Measurements from ENCODE around the gene GDAP2.
"Not testable (repeated sequence)": the region's sequence is repeated elsewhere in the genome, so short reads cannot be mapped to it uniquely, and the experiment has no call there.

The GDAP2 gene

GRCh38 chr1:117929343-117930172, at the start of gene GDAP2, which contains the start of gene WDR3:
Gene GDAP2, minus strand, starts transcription at chr1:117929621. Its CDS starts 9,264 bp downstream, at chr1:117920357.
Gene WDR3, plus strand, starts transcription at chr1:117929739. Its CDS starts 3,581 bp downstream, at chr1:117933320.
- in situ Hi-C loops (cut with MboI; ENCODE audit: low sequenced_read_pairs), result no loop called here

- in situ Hi-C loops (cut with MboI; ENCODE audit: low sequenced_read_pairs), result no loop called here
These were observed 47.0 kb upstream of the GDAP2 start for GRCh38 chr1:117976381-117976780.

- in situ Hi-C loops (cut with MboI; ENCODE audit: low sequenced_read_pairs), result no loop called here
These were observed 42.4 kb upstream of the GDAP2 start for GRCh38 chr1:117971777-117972176.

GRCh38 chr1:117970252-117970651, 40.8 kb upstream of the GDAP2 start:
- in situ Hi-C loops (cut with MboI; ENCODE audit: low sequenced_read_pairs), result no loop called here

- in situ Hi-C loops (cut with MboI; ENCODE audit: low sequenced_read_pairs), result no loop called here
These were observed 38.5 kb upstream of the GDAP2 start for GRCh38 chr1:117967881-117968280.

- in situ Hi-C loops (cut with MboI; ENCODE audit: low sequenced_read_pairs), result no loop called here
These were observed 38.1 kb upstream of the GDAP2 start for GRCh38 chr1:117967477-117967876.

- in situ Hi-C loops (cut with MboI; ENCODE audit: low sequenced_read_pairs), result no loop called here
These were observed 35.0 kb upstream of the GDAP2 start for GRCh38 chr1:117964290-117965038.

- in situ Hi-C loops (cut with MboI; ENCODE audit: low sequenced_read_pairs), result no loop called here
These were observed 29.9 kb upstream of the GDAP2 start for GRCh38 chr1:117959364-117959763.

- in situ Hi-C loops (cut with MboI; ENCODE audit: low sequenced_read_pairs), result no loop called here
These were observed 23.0 kb upstream of the GDAP2 start for GRCh38 chr1:117952386-117952785.

- in situ Hi-C loops (cut with MboI; ENCODE audit: low sequenced_read_pairs), result no loop called here
These were observed 12.9 kb upstream of the GDAP2 start for GRCh38 chr1:117942293-117942692.

- in situ Hi-C loops (cut with MboI; ENCODE audit: low sequenced_read_pairs), result no loop called here
These were observed 4.3 kb upstream of the GDAP2 start for GRCh38 chr1:117933769-117934168.

- in situ Hi-C loops (cut with MboI; ENCODE audit: low sequenced_read_pairs), result no loop called here
These were observed 3.2 kb upstream of the GDAP2 start for GRCh38 chr1:117932576-117932975.

- in situ Hi-C loops (cut with MboI; ENCODE audit: low sequenced_read_pairs), result no loop called here
These were observed 1.1 kb upstream of the GDAP2 start for GRCh38 chr1:117930484-117930883.

GRCh38 chr1:117930173-117930447, 689 bp upstream of the GDAP2 start:
- in situ Hi-C loops (cut with MboI; ENCODE audit: low sequenced_read_pairs), result no loop called here

- in situ Hi-C loops (cut with MboI; ENCODE audit: low sequenced_read_pairs), result no loop called here
These were observed 509 bp downstream of the GDAP2 start for GRCh38 chr1:117928881-117929342.

GRCh38 chr1:117925981-117926380, 3.4 kb downstream of the GDAP2 start:
- in situ Hi-C loops (cut with MboI; ENCODE audit: low sequenced_read_pairs), result no loop called here

GRCh38 chr1:117922717-117923116, 6.7 kb downstream of the GDAP2 start:
- in situ Hi-C loops (cut with MboI; ENCODE audit: low sequenced_read_pairs), result not testable (repeated sequence)

GRCh38 chr1:117921991-117922390, 7.4 kb downstream of the GDAP2 start:
- in situ Hi-C loops (cut with MboI; ENCODE audit: low sequenced_read_pairs), result no loop called here

- in situ Hi-C loops (cut with MboI; ENCODE audit: low sequenced_read_pairs), result no loop called here
These were observed 10.0 kb downstream of the GDAP2 start for GRCh38 chr1:117919376-117919775.

- in situ Hi-C loops (cut with MboI; ENCODE audit: low sequenced_read_pairs), result no loop called here
These were observed 18.4 kb downstream of the GDAP2 start for GRCh38 chr1:117911051-117911450.

GRCh38 chr1:117905019-117905418, 24.4 kb downstream of the GDAP2 start:
- in situ Hi-C loops (cut with MboI; ENCODE audit: low sequenced_read_pairs), result no loop called here

GRCh38 chr1:117904485-117904884, 24.9 kb downstream of the GDAP2 start:
- in situ Hi-C loops (cut with MboI; ENCODE audit: low sequenced_read_pairs), result no loop called here

Measured in HL-60/S4 treated with phorbol 12-myristate 13-acetate at 8.2 ng/mL for 4 days and 3 days (cell line).